GM11168 (cell line): Measurements from ENCODE around the gene ACTR3.
"Not testable (repeated sequence)": the region's sequence is repeated elsewhere in the genome, so short reads cannot be mapped to it uniquely, and the experiment has no call there.

Experiments
- in situ Hi-C: fragments of 300-500 bp; cut with MboI; formaldehyde crosslinking; loops from one replicate; pipeline ENCODE4 v1.12.0; 2022; ENCODE audit warnings: low sequenced_read_pairs; ENCODE audit not compliant: unreplicated experiment

The ACTR3 gene

DNA sequence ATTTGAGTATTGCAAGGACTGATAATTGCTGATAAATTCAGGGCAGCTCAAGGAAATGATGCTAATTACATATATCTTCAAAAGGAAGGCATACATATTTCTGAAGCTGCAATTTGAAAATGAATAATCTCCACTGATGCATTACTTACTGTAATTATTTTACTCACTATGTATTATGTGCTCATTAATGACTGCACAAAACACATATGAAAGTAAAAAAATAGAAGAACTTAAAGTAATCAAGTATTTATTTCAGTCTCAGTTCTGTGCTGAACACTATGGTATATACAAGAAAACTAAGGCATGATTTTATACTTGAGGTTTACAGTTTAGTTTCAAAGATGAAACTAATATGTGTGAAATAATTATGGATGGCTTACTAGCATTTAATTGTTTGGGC lies 9.3 kb downstream of the ACTR3 start:
- in situ Hi-C loops: no loop called here

DNA sequence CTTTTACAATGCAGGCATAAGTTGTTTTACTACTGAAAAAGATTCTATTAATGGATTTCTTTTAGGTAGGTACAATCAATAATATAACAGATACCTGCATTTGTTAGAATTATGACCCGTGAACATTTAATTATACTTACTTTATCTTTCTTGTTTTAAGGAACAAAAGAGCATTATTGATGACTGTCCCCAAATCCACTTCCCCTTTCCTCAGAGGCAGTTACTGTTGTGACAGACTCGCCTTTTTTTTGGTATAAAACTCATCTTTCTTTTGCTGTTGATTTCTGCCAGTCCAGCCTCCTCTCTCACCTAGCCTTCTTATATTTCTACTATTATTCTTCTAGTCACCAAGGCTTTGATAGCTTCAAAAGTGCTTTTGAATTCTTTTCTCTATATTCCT lies 12.1 kb downstream of the ACTR3 start:
- in situ Hi-C loops: no loop called here

DNA sequence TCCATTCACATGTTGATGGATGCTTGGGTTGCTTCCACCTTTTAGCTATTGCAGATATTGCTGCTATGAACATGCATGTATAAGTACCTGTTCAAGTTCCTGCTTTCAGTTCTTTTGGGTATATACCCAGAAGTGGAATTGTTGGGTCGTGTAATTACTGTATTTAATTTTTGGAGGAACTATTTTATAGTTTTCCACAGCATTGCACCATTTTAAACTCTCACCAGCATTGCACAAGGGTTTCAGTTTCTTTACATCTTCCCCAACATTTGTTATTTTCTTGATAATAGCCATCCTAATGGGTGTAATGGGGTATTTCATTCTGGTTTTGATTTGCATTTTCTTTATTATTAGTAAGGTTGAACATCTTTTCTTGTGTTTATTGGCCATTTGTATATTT lies 16.0 kb downstream of the ACTR3 start:
- in situ Hi-C loops: no loop called here

DNA sequence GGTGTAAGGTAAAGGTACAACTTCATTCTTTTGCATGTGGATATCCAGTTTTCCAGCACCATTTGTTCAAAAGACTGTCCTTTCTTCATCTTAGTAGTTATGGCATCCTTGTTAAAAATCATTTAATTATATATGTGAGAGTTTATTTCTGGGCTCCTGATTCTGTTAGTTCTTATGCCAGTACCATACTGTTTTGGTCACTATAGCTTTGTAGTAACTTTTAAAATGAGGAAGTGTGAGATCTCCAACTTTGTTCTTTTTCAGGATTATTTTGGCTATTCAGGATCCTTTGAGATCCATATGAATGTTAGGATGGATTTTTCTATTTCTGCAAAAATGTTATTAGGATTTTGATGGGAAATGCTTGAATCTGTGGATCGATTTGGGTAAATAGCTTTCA lies 16.8 kb downstream of the ACTR3 start:
- in situ Hi-C loops: no loop called here

DNA sequence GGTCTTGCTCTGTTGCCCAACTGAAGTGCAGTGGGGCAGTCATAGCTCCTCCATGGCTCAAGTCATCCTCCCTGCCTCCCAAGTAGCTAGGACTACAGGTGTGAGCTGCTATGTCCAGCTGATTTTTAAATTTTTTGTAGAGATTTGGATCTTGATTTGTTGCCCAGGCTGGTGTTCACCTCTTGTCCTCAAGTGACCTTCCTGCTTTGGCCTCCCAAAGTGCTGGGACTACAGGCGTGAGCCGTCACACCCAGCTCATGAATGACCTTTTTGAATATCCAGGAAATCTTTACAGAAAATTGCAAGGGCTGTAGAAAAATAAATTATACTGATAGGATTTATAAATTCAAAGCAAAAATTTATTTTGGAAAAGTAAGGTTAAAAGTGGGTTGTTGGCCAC lies 17.4 kb downstream of the ACTR3 start:
- in situ Hi-C loops: no loop called here

DNA sequence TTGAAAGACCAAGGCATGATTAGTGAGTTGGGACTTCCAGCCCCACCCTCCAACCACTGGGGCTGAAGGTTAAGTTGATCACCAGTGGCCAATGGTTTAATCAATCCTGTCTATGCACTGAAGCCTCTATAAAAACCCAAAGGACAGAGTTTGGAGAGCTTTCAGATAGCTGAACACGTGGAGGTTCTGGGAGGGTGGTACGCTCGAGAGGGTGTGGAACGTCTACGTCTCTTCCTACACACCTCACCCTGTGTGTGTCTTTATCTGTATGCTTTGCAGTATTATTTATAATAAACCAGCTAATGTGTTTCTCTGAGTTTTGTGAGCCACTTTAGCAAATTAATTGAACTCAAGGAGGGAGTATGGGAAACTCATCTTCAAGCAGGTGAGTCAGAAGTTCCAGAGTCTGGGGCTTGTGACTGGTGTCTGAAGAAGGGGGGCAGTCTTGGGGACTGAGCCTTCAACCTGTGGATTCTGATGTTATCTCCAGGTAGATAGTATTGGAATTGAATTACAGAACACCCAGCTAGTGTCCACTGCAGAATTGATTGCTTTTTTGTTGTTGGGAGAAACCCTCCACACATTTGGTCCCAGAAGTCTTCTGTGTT lies 20.3 kb downstream of the ACTR3 start:
- in situ Hi-C loops: no loop called here

DNA sequence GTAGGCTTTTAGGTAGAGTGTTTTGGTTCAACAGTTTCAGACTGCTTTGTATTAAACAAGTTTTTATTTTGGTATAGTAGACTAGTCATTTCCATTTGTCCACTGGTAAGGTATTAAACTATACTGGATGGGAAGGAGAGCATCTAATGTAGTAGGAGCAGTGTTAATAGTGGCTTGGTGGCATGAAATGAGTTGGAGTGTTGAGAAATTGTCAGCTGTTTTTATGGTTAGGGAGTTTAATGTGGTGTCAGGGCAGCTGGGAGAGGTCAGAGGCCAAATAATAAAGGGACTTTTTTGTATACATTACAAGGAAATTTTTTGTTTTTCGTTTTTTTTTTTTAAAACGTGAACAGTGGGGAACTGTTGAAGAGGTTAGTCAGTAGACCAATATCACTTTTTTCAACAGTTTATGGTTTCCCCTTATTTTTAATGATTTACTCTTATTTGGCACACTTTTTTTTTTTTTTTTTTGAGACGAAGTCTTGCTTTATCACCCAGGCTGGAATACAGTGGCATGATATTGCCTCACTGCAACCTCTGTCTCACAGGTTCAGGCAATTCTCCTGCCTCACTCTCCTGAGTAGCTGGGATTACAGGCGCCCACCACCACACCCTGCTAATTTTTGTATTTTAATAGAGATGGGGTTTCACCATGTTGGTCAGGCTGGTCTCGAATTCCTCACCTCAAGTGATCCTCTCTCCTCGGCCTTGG lies 21.2 kb downstream of the ACTR3 start:
- in situ Hi-C loops: no loop called here

DNA sequence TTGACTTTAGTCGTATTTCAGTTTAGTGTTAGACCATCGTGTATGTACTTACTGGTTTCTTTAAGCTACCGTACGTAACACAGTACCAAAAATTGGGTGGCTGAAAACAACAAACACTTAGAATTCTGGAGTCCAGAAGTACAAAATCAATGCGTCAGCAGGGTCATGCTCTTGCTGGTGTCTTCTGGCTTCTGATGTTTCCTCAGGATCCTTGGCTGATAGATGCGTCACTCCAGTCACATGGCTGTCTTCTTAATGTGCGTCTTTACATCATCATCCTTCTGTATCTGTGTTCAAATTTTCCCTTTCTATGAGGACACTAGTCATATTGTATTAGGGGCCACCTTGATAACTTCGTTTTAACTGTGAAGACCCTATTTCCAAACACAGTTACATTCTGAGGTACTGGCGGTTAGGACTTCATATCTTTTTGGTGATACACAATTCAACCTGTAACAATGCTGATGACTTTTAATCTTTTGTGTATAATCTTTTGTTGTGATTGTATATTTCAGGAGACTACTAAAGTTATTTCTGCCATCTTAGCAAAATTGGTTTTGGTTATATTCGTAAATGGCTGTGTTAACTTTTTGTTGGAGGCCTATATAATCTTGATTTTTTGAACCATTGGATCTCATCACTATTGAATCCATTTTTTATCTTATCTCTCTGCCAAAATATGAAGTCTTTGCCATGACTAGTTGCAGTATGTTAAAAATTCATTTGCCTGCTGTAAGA lies 25.4 kb downstream of the ACTR3 start:
- in situ Hi-C loops: no loop called here

DNA sequence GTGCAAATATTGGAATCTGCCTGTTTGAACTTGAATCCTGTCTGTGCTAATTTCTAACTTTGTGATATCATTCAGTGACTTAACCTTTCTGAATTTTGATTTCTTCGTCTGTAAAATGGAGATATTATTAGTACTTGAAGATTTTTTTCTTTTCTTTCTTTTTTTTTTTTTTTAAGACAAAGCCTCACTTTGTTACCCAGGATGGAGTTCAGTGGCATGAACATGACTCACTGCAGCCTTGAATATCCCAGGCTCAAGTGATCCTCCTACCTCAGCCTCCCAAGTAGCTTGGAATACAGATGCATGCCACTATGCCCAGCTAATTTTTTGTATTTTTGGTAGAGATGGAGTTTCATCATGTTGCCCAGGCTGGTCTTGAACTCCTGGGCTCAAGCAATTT lies 28.3 kb downstream of the ACTR3 start:
- in situ Hi-C loops: no loop called here

DNA sequence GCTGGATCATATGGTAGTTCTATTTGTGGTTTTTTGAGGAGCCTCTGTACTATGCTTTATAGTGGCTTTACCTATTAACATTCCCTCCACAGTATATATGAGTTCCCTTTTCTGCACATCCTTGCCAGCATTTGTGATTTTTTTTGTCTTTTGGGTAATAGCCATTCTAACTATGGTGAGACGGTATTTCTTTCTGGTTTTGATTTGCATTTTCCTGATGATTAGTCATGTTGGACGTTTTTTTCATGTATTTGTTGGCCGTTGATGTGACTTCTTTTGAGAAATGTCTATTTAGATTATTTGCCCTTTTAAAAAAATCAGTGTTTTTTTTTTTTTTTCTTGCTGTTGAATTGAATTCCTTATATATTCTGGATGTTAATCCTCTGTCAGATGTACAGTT lies 31.1 kb downstream of the ACTR3 start:
- in situ Hi-C loops: no loop called here

DNA sequence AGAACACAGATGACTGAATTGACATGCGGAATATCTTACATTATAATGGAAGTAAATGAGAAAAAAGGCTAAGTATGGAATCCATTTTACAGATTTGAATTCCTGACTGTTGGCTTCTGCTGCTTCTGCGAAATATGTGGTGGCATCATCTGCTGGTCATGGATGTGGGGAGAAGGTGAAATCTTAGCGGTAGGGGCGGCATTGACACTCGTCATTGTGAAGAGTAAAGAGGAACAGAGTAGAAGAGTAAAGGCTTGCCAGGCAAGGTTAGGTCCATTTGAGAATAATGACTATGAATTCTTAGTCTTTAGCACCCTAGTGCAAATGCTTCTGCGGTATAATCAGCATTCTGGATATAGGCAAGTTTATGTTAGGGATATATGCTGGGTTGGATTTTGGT lies 32.4 kb downstream of the ACTR3 start:
- in situ Hi-C loops: no loop called here

DNA sequence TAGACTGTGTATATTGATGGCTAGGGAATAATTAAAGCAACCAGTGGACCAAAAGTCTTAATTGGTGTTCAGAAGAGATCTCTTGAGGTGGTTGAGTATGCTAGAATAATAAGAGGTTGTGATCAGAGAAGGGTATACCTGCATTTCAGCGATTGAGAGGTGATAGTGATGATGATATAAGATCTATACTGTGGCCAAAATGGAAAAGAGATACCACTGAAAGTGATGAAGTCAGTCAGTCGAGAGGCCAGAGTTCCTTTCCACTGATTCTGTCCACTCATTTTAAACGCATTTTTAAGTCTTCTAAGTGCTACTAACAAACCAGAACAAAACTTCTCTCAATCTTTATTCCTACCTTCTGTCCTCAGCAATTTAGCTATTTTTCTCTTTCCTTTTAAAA lies 32.9 kb downstream of the ACTR3 start:
- in situ Hi-C loops: no loop called here

DNA sequence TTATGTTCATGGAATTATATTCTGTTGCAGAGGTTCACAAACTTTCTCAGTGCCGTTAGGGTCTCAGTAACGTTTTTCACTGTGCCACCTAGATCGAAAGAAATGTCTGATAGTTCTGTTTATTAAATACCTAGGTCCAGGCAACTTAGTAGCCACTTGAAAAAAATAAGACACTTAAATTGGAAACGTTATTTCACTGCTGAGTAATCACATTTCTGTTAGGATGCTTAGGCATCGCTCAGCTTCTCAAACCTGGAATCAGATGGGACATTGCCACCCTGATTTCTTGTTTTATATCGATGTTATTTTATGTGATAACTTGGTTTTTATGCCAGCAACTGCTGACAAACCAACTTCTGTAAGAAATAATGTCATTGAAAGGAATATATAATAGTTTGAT lies 36.0 kb downstream of the ACTR3 start:
- in situ Hi-C loops: no loop called here

DNA sequence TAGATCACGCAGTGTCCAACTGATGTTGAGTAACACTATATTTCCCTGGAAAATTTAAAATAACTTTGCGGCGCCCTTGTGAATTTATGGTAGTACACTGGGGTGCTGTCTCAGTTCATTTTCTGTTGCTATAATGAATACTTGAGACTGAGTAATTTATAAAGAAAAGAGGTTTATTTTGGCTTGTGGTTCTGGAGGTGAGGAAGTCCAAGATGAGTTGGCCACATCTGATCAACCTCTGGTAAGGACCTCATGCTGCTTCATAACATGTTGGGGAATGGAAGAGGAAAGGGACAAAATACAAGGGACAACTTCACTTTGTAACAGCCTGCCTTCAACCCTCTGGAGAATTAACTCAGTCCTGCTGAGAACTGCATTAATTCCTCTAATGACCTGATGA lies 36.4 kb downstream of the ACTR3 start:
- in situ Hi-C loops: no loop called here

DNA sequence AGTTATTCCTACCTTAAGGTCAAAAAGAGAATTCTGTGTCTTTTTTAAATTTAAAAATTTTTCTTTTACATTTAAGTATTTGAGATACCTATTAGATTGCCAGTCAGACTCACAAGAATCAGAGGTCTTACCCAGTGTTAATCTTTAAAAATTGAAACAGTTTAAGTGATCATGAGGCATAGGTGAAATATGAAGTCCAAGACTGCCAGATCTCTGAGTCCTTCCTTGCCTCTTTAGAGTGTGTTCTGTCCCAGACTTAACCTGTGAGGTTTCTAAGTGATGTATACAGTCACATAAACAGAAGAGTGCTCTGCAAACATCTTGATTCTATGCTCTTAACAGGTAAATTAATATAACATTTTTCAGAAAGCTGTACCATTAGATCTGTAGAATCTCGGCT lies 40.6 kb downstream of the ACTR3 start:
- in situ Hi-C loops: no loop called here

DNA sequence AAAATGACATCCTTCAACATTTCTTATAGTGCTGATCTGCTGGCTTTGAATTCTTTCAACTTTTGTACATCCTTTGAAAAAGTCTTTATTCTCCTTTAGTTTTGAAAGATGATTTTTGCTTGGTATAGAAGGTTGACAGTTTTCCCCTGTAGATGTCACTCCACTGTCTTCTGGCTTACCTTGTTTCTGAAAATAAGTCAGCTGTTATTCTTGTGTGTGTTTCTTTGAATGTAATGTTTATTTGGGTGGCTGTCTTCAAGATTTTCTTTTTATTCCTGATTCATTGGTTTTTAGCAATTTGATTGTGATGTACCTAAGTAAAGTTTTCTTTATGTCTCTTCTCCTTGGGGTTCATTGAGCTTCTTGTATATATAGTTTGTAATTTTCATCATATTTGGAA lies 47.6 kb downstream of the ACTR3 start:
- in situ Hi-C loops: no loop called here

DNA sequence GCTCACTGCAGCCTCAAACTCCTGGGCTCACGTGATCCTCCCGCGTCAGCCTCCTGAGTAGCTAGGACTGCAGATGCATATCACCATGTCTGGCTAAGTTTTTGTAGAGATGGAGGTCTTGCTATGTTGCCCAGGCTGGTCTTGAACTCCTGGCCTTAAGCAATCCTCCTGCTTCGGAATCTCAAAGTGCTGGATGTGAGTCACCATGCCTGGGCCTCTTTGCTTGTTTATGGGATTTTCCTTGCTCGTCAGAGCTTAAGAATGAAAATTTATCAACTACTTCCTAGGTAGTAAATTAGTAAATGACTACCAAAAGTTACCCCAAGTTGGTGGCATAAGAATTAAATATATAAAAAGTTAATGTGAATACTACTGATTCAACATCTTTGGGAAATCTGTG lies 51.0 kb downstream of the ACTR3 start:
- in situ Hi-C loops: no loop called here

DNA sequence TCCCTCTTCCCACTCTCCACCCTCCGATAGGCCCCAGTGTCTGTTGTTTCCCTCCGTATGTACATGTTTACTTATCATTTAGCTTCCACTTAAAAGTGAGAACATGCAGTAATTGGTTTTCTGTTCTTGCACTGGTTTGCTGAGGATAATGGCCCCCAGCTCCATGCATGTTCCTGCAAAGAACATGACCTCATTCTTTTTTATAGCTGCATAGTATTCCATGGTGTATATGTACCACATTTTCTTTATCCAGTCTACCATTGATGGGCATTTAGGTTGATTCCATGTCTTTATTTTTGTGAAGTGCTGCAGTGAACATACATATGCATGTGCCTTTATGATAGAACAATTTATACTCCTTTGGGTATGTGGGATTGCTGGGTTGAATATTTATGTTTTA lies 55.9 kb downstream of the ACTR3 start:
- in situ Hi-C loops: not testable (repeated sequence)

DNA sequence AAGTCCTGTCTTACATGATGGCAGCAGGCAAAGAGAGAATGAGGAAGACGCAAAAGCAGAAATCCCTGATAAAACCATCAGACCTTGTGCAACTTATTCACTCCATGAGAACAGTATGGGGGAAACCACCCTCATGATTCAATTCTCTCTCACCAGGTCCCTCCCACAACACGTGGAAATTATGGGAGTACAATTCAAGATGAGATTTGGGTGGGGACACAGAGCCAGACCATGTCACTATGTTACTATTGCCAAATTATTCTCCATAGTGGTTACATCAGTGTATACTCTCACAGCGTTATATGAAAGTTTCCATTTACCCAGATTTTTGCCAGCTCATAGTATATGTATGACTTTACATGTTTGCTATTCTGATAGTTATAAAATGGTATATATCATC lies 61.0 kb downstream of the ACTR3 start:
- in situ Hi-C loops: not testable (repeated sequence)

DNA sequence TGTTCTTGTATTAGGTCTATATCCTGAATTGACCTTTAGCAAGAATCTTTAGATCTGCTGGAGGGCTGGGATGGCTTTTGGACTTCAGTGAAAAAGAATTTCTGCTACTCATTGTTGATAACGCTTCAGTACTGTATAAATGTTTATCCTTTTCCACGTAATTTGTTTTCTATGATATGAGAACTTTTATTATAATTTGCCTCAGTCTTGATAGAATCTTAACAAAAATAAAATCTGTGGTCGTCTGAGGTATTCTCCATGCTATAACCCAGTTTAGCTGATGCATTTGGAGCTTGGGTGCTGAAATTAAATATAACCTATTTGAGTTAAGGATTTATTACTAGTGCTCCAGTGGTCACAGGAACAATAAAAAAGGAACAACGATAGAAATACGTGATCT lies 71.1 kb downstream of the ACTR3 start:
- in situ Hi-C loops: no loop called here

DNA sequence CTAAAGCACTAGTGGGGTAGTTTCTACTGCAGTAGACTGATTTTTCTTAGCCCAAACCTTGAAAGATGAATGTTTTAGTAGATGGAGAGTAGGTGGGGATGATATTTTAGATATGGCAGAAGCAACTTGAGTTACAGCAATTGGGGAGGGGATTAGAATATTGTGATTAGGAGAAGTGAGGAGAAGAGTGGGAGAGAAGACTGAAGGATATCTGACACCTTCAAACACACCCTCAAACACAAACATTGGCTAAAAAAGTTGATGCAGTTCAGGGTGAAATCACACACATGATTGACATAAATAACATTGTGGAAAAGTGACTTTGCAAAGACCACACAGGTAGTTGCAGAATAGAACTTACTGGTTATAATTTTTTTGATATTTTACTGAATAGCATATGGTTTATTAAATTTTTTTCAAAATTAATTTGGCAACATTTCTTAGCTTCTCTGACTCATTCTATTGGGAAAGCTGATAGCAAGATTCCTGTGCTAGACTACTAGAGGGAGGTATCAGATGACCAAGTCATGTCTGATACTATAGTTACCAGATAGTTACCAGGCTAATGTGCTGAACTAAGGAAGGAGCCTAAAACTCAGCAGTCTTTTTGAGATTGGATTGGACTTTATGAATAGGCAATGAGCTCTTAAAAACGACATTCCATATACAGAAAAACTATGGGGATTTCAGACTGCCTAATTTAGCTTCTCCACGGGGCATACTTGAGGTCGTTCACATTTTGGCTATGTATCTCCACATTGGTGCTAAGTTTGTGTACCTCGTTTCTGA lies 73.0 kb downstream of the ACTR3 start:
- in situ Hi-C loops: no loop called here
